ENCODE data around the gene ZNF592. TPM values are rescaled to one million over a fixed set of nuclear protein-coding genes. Genes with fewer than 3 reads are reported as not detected.

ZNF592 gene
- total and polyA plus RNA-seq, 9 of the 15 experiments (the other 6 are each of a cell fraction or from before 2014, with no cell fraction given), result 0.88 to 23.8 (median 7.4) TPM

DNA sequence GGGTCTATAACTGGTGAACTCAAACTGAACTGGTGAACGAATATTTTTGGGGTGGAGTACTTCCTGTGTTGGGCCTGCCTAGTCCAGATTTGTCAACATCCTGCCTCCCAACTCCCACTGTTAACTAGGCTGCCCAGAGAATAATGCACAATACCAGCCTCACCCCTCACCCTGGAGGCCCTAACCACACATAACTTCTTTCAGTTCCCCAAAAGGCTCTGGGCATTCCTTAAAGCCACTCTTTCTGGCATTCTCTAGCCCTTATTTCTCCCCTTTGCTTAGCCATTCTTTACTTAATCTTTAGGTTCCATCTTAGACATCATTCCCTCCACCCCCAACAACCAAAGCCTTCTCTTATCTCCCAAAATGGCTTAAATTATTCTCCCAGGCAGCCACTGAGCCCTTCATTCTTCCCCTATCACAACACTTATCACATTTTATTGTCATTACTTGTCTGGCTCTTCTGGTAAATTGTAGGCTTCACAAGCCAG, 23.3 kb upstream of the ZNF592 start (continued):
- TF ChIP-seq CTCF (IDR thresholded peaks at IDR 0.05 in 2 of 3, conservative IDR thresholded peaks at IDR 0.05 in 1 of 3; ENCODE audit: insufficient read depth in 2 of 3, low read depth in 1 of 3, low read length in 3 of 3) (no peak), ZNF311 (CRISPR knock-in tag; IDR thresholded peaks at IDR 0.05) (no peak), ZNF584 (CRISPR knock-in tag; IDR thresholded peaks at IDR 0.05; ENCODE audit: low read depth) (0 out of 2 replicates have a peak, but pooled peaks have one; percentile 51), ZFP91 (CRISPR knock-in tag; IDR thresholded peaks at IDR 0.05) (no peak), C11orf30 (IDR thresholded peaks at IDR 0.05; ENCODE audit: low read depth) (no peak), ZNF143 (CRISPR knock-in tag; IDR thresholded peaks at IDR 0.05) (no peak), CHCHD3 (CRISPR knock-in tag; IDR thresholded peaks at IDR 0.05) (no peak), DDX20 (tag; IDR thresholded peaks at IDR 0.05; ENCODE audit: low read depth) (no peak), SNRNP70 (optimal IDR thresholded peaks at IDR 0.05; ENCODE audit: low read depth, low read length) (no peak), ZNF699 (CRISPR knock-in tag; IDR thresholded peaks at IDR 0.05; ENCODE audit: insufficient replicate concordance) (no peak), HOXB6 (CRISPR knock-in tag; IDR thresholded peaks at IDR 0.05; ENCODE audit: borderline replicate concordance) (no peak), CREB5 (CRISPR knock-in tag; IDR thresholded peaks at IDR 0.05) (no peak), RBFOX2 (IDR thresholded peaks at IDR 0.05; ENCODE audit: low read depth, low read length) (no peak), ZEB2 (IDR thresholded peaks at IDR 0.05) (no peak), CEBPB (tag; IDR thresholded peaks at IDR 0.05) (no peak), ZNF77 (CRISPR knock-in tag; IDR thresholded peaks at IDR 0.05) (no peak), NCOR1 (IDR thresholded peaks at IDR 0.05) (0 out of 2 replicates have a peak, but pooled peaks have one; percentile 26), POLR2G (IDR thresholded peaks at IDR 0.05; ENCODE audit: low read depth, low read length) (no peak)
- TF ChIP-seq, protein P1, sequence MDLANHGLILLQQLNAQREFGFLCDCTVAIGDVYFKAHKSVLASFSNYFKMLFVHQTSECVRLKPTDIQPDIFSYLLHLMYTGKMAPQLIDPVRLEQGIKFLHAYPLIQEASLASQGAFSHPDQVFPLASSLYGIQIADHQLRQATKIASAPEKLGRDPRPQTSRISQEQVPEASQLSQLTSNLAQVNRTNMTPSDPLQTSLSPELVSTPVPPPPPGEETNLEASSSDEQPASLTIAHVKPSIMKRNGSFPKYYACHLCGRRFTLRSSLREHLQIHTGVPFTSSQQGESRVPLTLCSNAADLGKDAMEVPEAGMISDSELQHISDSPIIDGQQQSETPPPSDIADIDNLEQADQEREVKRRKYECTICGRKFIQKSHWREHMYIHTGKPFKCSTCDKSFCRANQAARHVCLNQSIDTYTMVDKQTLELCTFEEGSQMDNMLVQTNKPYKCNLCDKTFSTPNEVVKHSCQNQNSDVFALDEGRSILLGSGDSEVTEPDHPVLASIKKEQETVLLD (IDR thresholded peaks at IDR 0.05), result 0 out of 2 replicates have a peak, but pooled peaks have one; percentile 28
- TF ChIP-seq, protein P2, sequence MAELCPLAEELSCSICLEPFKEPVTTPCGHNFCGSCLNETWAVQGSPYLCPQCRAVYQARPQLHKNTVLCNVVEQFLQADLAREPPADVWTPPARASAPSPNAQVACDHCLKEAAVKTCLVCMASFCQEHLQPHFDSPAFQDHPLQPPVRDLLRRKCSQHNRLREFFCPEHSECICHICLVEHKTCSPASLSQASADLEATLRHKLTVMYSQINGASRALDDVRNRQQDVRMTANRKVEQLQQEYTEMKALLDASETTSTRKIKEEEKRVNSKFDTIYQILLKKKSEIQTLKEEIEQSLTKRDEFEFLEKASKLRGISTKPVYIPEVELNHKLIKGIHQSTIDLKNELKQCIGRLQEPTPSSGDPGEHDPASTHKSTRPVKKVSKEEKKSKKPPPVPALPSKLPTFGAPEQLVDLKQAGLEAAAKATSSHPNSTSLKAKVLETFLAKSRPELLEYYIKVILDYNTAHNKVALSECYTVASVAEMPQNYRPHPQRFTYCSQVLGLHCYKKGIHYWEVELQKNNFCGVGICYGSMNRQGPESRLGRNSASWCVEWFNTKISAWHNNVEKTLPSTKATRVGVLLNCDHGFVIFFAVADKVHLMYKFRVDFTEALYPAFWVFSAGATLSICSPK (IDR thresholded peaks at IDR 0.05; ENCODE audit: borderline replicate concordance), result no peak

All from K562 (cell line).